ENCODE measurements around the gene ZNF579. TPM values are rescaled to one million over a fixed set of nuclear protein-coding genes. Genes with fewer than 3 reads are reported as not detected.
A peak's percentile ranks its signal among the peaks of the same experiment; 100 is the strongest.

The ZNF579 gene
- total and polyA plus RNA-seq, 7 experiments from 2014 or later, result 0.50 to 11.0 (median 6.1) TPM

GRCh38 chr19:55599468-55599841 is 18.8 kb upstream of the ZNF579 start, which contains the start of gene FIZ1:
TSS of gene FIZ1 (minus strand) at chr19:55599517. CDS start at chr19:55597865, 1,652 bp downstream.
- Histone ChIP-seq H3K4me3 (ENCODE audit: low read length) (peak within 1 kb of the TSS; percentile 93), H3K36me3 (ENCODE audit: control insufficient read depth in 2 of 3, insufficient read depth in 3 of 3, low read length in 3 of 3) (peaks cover 0 to 42% (median 0%) of the 10 kb centered on the region in 3 experiments), H3K9me3 (ENCODE audit: control insufficient read depth in 2 of 3, low read length in 3 of 3) (no peaks in the 10 kb centered on the region), H3K27ac (ENCODE audit: low read depth, low read length) (peak within 1 kb of the TSS; percentile 93), H3K4me1 (ENCODE audit: control insufficient read depth in 2 of 2, insufficient read depth in 2 of 2, low read length in 2 of 2) (peaks cover 0 to 13% of the 10 kb centered on the region in 2 donors), H3K27me3 (ENCODE audit: control insufficient read depth in 2 of 2, insufficient read depth in 2 of 2, low read length in 2 of 2) (no peaks in the 10 kb centered on the region)
- Mint-ChIP-seq H3K4me3 (peak within 1 kb of the TSS; percentile 90 to 100 (median 99)), H3K36me3 (peaks cover 14 to 32% (median 25%) of the 10 kb centered on the region in 5 donors), H3K27ac (peak within 1 kb of the TSS; percentile 97 to 100 (median 99)), H3K27me3 (no peaks in the 10 kb centered on the region), H3K9me3 (peaks cover 0 to 7% (median 0%) of the 10 kb centered on the region in 11 donors), H3K4me1 (peaks cover 18 to 33% (median 28%) of the 10 kb centered on the region in 7 donors)
- intact Hi-C loops (cut with micrococcal nuclease), result loop anchor here (1.0 kb wide), 18 partner anchors 12 to 1409 kb away; partner anchors contain the start of genes EPN1 (in 2 of the 2), PPP1R12C (in 2 of the 2), PPP6R1 (in 2 of the 2) and ZNF444 (in 2 of the 2)
- POLR2A ChIA-PET, result interaction anchor here (0.6 to 3.4 kb wide), 24 partner anchors 13 to 1410 kb away, joined by 3 to 44 read pairs (median 6); partner anchors contain the start of genes KMT5C, LENG8, PPP6R1 and U2AF2
- ATAC-seq (peak; percentile 84), DNase-seq (peak; percentile 88 to 97 (median 95))
- CTCF ChIA-PET, result interaction anchor here (0.6 to 1.6 kb wide), 5 partner anchors 13 to 55 kb away, joined by 4 to 8 read pairs (median 4); partner anchors contain the start of genes U2AF2 and ZNF784

- Histone ChIP-seq H3K36me3 (ENCODE audit: control insufficient read depth in 2 of 3, insufficient read depth in 3 of 3, low read length in 3 of 3) (peaks cover 0 to 43% (median 0%) of the 10 kb centered on the region in 3 experiments), H3K27me3 (ENCODE audit: control insufficient read depth in 2 of 2, insufficient read depth in 2 of 2, low read length in 2 of 2) (no peaks in the 10 kb centered on the region), H3K9me3 (ENCODE audit: control insufficient read depth in 2 of 3, low read length in 3 of 3) (no peaks in the 10 kb centered on the region), H3K4me3 (ENCODE audit: low read length) (peak overlapping the region; percentile 93), H3K4me1 (ENCODE audit: control insufficient read depth in 2 of 2, insufficient read depth in 2 of 2, low read length in 2 of 2) (peaks cover 0 to 12% of the 10 kb centered on the region in 2 donors), H3K27ac (ENCODE audit: low read depth, low read length) (peak overlapping the region; percentile 93)
- Mint-ChIP-seq H3K27me3 (no peaks in the 10 kb centered on the region), H3K4me3 (peak overlapping the region; percentile 90 to 100 (median 99)), H3K9me3 (peaks cover 0 to 7% (median 0%) of the 10 kb centered on the region in 11 donors), H3K4me1 (peaks cover 18 to 29% (median 26%) of the 10 kb centered on the region in 7 donors), H3K36me3 (peaks cover 14 to 32% (median 25%) of the 10 kb centered on the region in 5 donors), H3K27ac (peak overlapping the region; percentile 97 to 100 (median 99))
- ATAC-seq, result peak; percentile 86
- CTCF ChIA-PET, result interaction anchor here (0.6 to 1.6 kb wide), 5 partner anchors 12 to 88 kb away, joined by 3 to 8 read pairs (median 4); partner anchors contain the start of genes U2AF2 and ZNF784
- intact Hi-C loops (cut with micrococcal nuclease), result loop anchor here (1.0 kb wide), 18 partner anchors 12 to 1409 kb away; partner anchors contain the start of genes EPN1 (in 2 of the 2), PPP1R12C (in 2 of the 2), PPP6R1 (in 2 of the 2) and ZNF444 (in 2 of the 2)
- POLR2A ChIA-PET, result interaction anchor here (0.7 to 3.4 kb wide), 22 partner anchors 12 to 1409 kb away, joined by 3 to 44 read pairs (median 8); partner anchors contain the start of genes KMT5C, LENG8, PPP6R1 and U2AF2
- DNase-seq, result peak; percentile 92 to 98 (median 95)
Measured at GRCh38 chr19:55598719-55599467, 18.2 kb upstream of the ZNF579 start.

DNA sequence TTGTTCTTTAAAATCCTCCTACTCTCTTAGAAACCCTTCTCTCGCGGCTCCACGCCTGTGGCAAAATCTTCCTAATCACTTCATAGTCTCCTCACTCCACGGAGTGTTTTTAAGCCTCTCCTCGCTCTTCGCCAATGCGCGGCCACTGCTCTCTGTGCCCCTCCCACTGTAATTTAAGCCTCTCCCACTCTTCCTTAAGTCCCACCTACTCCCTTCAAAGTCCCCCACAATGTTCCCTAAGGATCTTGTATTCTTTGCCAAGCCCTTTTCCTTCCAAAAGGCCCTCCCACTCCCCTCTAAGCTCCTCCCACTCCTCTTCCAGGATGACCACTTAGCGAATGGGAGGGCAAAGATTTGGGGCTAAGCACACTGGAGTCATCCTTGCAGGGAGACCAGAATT is 17.4 kb upstream of the ZNF579 start:
- Histone ChIP-seq H3K27me3 (ENCODE audit: control insufficient read depth in 2 of 2, insufficient read depth in 2 of 2, low read length in 2 of 2) (no peaks in the 10 kb centered on the region), H3K27ac (ENCODE audit: low read depth, low read length) (no peak overlapping the region), H3K9me3 (ENCODE audit: control insufficient read depth in 2 of 3, low read length in 3 of 3) (no peaks in the 10 kb centered on the region), H3K4me1 (ENCODE audit: control insufficient read depth in 2 of 2, insufficient read depth in 2 of 2, low read length in 2 of 2) (peaks cover 0 to 12% of the 10 kb centered on the region in 2 donors), H3K36me3 (ENCODE audit: control insufficient read depth in 2 of 3, insufficient read depth in 3 of 3, low read length in 3 of 3) (peaks cover 0 to 50% (median 0%) of the 10 kb centered on the region in 3 experiments), H3K4me3 (ENCODE audit: low read length) (no peak overlapping the region)
- Mint-ChIP-seq H3K4me1 (peaks cover 13 to 24% (median 18%) of the 10 kb centered on the region in 7 donors), H3K4me3 (peak overlapping the region in 2 of 10 donors; percentile 21 to 99), H3K9me3 (peaks cover 0 to 7% (median 0%) of the 10 kb centered on the region in 11 donors), H3K27me3 (no peaks in the 10 kb centered on the region), H3K36me3 (peaks cover 14 to 31% (median 29%) of the 10 kb centered on the region in 5 donors), H3K27ac (peak overlapping the region in 6 of 9 donors; percentile 14 to 100 (median 93))
- ChIA-PET CTCF (no interaction called here), POLR2A (interaction anchor here (0.7 to 3.4 kb wide), 4 partner anchors 11 to 121 kb away, joined by 3 to 44 read pairs (median 18); partner anchors contain the start of genes ZNF579 and ZNF628)
- intact Hi-C loops (cut with micrococcal nuclease), result no loop called here
- no peak for ATAC-seq
- DNase-seq, result no peak

DNA sequence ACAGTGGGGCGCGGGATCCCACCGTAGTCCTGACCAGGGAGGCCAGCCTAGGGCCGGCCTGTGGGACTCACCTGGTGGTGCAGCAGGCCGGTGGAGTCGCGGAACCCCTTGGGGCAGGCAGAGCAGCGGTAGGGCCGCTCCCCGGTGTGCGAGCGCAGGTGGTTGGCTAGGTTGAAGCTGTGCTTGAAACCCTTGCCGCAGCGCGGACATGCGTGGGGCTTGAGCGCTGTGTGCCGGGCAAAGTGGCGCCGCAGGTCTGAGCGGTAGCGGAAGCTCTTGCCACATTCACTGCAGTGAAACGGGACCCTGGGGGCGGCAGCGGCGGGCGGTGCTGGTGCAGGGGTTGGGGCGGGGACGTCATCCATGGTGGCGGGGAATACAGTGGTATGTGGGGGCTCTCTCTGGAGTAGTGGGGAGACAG is 16.9 kb upstream of the ZNF579 start:
- POLR2A ChIA-PET, result interaction anchor here (2.3 to 3.4 kb wide), 2 partner anchors 9 to 11 kb away, joined by 8 to 44 read pairs; no protein-coding TSS in a partner anchor
- no peaks in the 10 kb centered on the region for H3K27me3 Mint-ChIP-seq
- Histone ChIP-seq H3K36me3 (ENCODE audit: control insufficient read depth in 2 of 3, insufficient read depth in 3 of 3, low read length in 3 of 3) (peaks cover 0 to 50% (median 0%) of the 10 kb centered on the region in 3 experiments), H3K27ac (ENCODE audit: low read depth, low read length) (no peak overlapping the region), H3K9me3 (ENCODE audit: control insufficient read depth in 2 of 3, low read length in 3 of 3) (no peaks in the 10 kb centered on the region), H3K27me3 (ENCODE audit: control insufficient read depth in 2 of 2, insufficient read depth in 2 of 2, low read length in 2 of 2) (no peaks in the 10 kb centered on the region), H3K4me1 (ENCODE audit: control insufficient read depth in 2 of 2, insufficient read depth in 2 of 2, low read length in 2 of 2) (peaks cover 0 to 12% of the 10 kb centered on the region in 2 donors), H3K4me3 (ENCODE audit: low read length) (no peak overlapping the region)
- H3K4me3 Mint-ChIP-seq, result no peak overlapping the region
- ATAC-seq, result no peak
- CTCF ChIA-PET, result no interaction called here
- H3K27ac Mint-ChIP-seq, result peak overlapping the region in 1 of 9 donors; percentile 97
- peaks cover 14 to 31% (median 29%) of the 10 kb centered on the region in 5 donors for H3K36me3 Mint-ChIP-seq
- no peak for DNase-seq
- peaks cover 13 to 24% (median 18%) of the 10 kb centered on the region in 7 donors for H3K4me1 Mint-ChIP-seq
- intact Hi-C loops (cut with micrococcal nuclease), result no loop called here
- H3K9me3 Mint-ChIP-seq, result peaks cover 0 to 7% (median 0%) of the 10 kb centered on the region in 11 donors

- ChIA-PET CTCF (no interaction called here), POLR2A (interaction anchor here (2.3 kb wide), 1 partner anchor 10 kb away, joined by 8 read pairs; no protein-coding TSS in a partner anchor)
- no peak for ATAC-seq
- H3K27ac ChIP-seq (ENCODE audit: low read depth, low read length), result no peak overlapping the region
- Mint-ChIP-seq H3K4me1 (peaks cover 12 to 18% (median 13%) of the 10 kb centered on the region in 7 donors), H3K27ac (peak overlapping the region in 2 of 9 donors; percentile 5 to 6), H3K36me3 (peaks cover 14 to 35% (median 29%) of the 10 kb centered on the region in 5 donors), H3K9me3 (peaks cover 0 to 7% (median 0%) of the 10 kb centered on the region in 11 donors), H3K27me3 (no peaks in the 10 kb centered on the region), H3K4me3 (no peak overlapping the region)
- H3K4me1 ChIP-seq (ENCODE audit: control insufficient read depth in 2 of 2, insufficient read depth in 2 of 2, low read length in 2 of 2), result peaks cover 0 to 12% of the 10 kb centered on the region in 2 donors
- intact Hi-C loops (cut with micrococcal nuclease), result no loop called here
- no peak for DNase-seq
- no peaks in the 10 kb centered on the region for H3K9me3 ChIP-seq (ENCODE audit: control insufficient read depth in 2 of 3, low read length in 3 of 3)
- no peaks in the 10 kb centered on the region for H3K27me3 ChIP-seq (ENCODE audit: control insufficient read depth in 2 of 2, insufficient read depth in 2 of 2, low read length in 2 of 2)
- peaks cover 0 to 56% (median 0%) of the 10 kb centered on the region in 3 experiments for H3K36me3 ChIP-seq (ENCODE audit: control insufficient read depth in 2 of 3, insufficient read depth in 3 of 3, low read length in 3 of 3)
- H3K4me3 ChIP-seq (ENCODE audit: low read length), result no peak overlapping the region
Measured at GRCh38 chr19:55596304-55596703, 15.7 kb upstream of the ZNF579 start.

DNA sequence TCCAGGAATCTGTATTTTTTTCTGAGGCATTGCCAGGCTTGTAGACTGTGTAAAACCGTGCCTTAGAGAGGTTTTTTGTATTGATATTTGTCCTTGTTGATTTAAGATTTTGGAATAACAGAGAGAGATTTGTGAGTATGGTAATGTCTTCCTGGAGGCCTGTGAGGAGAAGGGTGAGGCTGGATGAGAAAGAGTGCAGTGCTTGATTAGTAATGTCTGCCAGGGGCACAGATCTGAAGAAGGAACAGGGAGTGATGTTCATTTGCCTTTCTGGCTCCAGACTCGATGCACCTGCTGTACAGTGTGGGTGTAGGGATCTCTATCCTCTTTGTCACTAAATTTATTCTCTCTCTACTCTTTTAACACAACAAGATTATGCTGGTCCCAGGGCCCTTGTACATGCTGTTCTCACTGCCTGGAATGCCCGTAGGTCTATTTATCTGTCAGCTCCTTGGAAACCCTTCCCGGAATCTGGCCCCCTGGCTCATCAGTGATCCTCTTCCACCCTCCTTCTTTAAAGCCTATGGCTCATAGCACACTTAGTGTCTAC is 14.4 kb upstream of the ZNF579 start:
- Histone ChIP-seq H3K9me3 (ENCODE audit: control insufficient read depth in 2 of 3, low read length in 3 of 3) (no peaks in the 10 kb centered on the region), H3K27ac (ENCODE audit: low read depth, low read length) (no peak overlapping the region), H3K27me3 (ENCODE audit: control insufficient read depth in 2 of 2, insufficient read depth in 2 of 2, low read length in 2 of 2) (no peaks in the 10 kb centered on the region), H3K36me3 (ENCODE audit: control insufficient read depth in 2 of 3, insufficient read depth in 3 of 3, low read length in 3 of 3) (peaks cover 0 to 56% (median 0%) of the 10 kb centered on the region in 3 experiments), H3K4me3 (ENCODE audit: low read length) (no peak overlapping the region), H3K4me1 (ENCODE audit: control insufficient read depth in 2 of 2, insufficient read depth in 2 of 2, low read length in 2 of 2) (peaks cover 0 to 6% of the 10 kb centered on the region in 2 donors)
- intact Hi-C loops (cut with micrococcal nuclease), result no loop called here
- Mint-ChIP-seq H3K27me3 (no peaks in the 10 kb centered on the region), H3K27ac (peak overlapping the region in 3 of 9 donors; percentile 2 to 38 (median 4)), H3K4me3 (no peak overlapping the region), H3K4me1 (peaks cover 6 to 13% (median 9%) of the 10 kb centered on the region in 7 donors), H3K36me3 (peaks cover 14 to 37% (median 29%) of the 10 kb centered on the region in 5 donors), H3K9me3 (peaks cover 0 to 6% (median 0%) of the 10 kb centered on the region in 11 donors)
- ATAC-seq (no peak), DNase-seq (no peak)
- POLR2A ChIA-PET, result interaction anchor here (0.6 to 2.3 kb wide), 2 partner anchors 12 to 119 kb away, joined by 3 to 8 read pairs; partner anchors contain the start of gene ZNF628
- CTCF ChIA-PET, result no interaction called here
